Mesodermal cell (in vitro differentiated cells): ENCODE measurements around the gene MYD88.

ENCODE experiments used
- H3K27ac ChIP-seq: 2 replicates; pipeline ENCODE4 v1.7.0; 2013; ENCODE audit warnings: mild to moderate bottlenecking, low read depth, low read length, moderate library complexity; ENCODE audit not compliant: severe bottlenecking
- H3K36me3 ChIP-seq: 2 replicates; pipeline ENCODE4 v1.7.1; 2013; ENCODE audit warnings: mild to moderate bottlenecking, low read length, moderate library complexity; ENCODE audit not compliant: control insufficient read depth, insufficient read depth
- H3K4me1 ChIP-seq: one replicate; pipeline ENCODE4 v1.7.1; 2013; ENCODE audit warnings: mild to moderate bottlenecking, low read length; ENCODE audit not compliant: insufficient read depth, control insufficient read depth, poor library complexity, severe bottlenecking
- H3K4me3 ChIP-seq: 2 replicates; pipeline ENCODE4 v1.7.0; 2013; ENCODE audit warnings: low read length, control low read depth, mild to moderate bottlenecking; ENCODE audit not compliant: insufficient read depth, poor library complexity, severe bottlenecking; ENCODE audit errors: extremely low read depth
- H3K9me3 ChIP-seq: 2 replicates; pipeline ENCODE4 v1.7.1; 2013; ENCODE audit warnings: mild to moderate bottlenecking, low read length, moderate library complexity; ENCODE audit not compliant: control insufficient read depth
- WGBS, 2 experiments: methylation state at CpG; one replicate each; pipeline ENCODE4 v1.1.5; 2013; ENCODE audit warnings: missing lambda C conversion rate in 2 of 2; ENCODE audit not compliant: insufficient coverage in 2 of 2; 5-methylcytosine and 5-hydroxymethylcytosine counted together

The MYD88 gene

DNA sequence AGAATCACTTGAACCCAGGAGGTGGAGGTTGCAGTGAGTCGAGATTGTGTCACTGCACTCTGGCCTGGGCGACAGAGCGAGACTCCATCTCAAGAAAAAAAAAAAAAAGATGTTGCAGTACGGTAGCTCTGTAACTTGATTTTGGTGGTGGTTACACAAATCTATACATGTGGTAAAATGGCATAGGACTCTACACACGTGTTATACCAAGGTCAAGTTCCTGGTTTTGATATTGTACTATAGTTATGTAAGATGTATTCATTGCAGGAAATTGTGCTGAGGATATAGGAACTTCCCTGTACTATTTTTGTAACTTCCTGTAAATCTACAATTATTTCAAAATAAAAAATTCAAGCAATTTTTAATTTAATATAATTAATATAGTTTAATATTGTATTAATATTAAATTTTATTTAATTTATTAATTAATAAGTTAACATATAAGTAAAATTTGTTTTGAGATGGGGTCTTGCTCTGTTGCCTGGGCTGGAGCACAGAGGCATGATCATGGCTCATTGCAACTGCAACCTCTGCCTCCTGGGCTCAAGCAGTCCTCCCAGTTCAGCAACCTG lies 9.9 kb downstream of the MYD88 start:
- H3K9me3 ChIP-seq = peaks cover 3% of the 10 kb centered on the region
- H3K27ac ChIP-seq = no peak overlapping the region
- no peak overlapping the region for H3K4me3 ChIP-seq
- H3K36me3 ChIP-seq = no peaks in the 10 kb centered on the region
- WGBS, 2 experiments = 83 to 86% methylated on average over 4 to 5 of the region's 5 CpGs
- H3K4me1 ChIP-seq = no peaks in the 10 kb centered on the region

DNA sequence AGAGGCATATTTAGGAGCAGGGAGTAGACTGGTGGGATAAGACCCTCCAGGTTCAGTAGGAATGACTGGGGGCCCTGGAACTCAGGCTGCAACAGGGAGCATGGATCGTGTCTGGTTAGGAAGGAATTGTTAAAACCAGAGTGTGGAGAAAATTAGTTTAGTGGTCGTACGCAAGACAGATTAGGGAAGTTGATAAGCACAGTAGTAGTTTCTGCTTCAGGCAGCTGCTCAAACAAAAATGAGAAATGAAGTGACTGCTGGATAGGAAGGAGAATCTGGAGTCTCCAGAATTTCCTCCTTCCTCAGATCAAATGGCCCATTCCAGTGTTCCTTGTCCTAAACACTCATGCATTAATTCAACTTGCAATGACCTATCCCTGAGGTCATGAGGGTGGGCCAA lies 11.2 kb downstream of the MYD88 start:
- 86% methylated on average over 3 of the region's 3 CpGs; no CpG with 5 or more reads in 1 of the 2 experiments for WGBS, 2 experiments
- H3K4me1 ChIP-seq = no peaks in the 10 kb centered on the region
- peaks cover 3% of the 10 kb centered on the region for H3K9me3 ChIP-seq

DNA sequence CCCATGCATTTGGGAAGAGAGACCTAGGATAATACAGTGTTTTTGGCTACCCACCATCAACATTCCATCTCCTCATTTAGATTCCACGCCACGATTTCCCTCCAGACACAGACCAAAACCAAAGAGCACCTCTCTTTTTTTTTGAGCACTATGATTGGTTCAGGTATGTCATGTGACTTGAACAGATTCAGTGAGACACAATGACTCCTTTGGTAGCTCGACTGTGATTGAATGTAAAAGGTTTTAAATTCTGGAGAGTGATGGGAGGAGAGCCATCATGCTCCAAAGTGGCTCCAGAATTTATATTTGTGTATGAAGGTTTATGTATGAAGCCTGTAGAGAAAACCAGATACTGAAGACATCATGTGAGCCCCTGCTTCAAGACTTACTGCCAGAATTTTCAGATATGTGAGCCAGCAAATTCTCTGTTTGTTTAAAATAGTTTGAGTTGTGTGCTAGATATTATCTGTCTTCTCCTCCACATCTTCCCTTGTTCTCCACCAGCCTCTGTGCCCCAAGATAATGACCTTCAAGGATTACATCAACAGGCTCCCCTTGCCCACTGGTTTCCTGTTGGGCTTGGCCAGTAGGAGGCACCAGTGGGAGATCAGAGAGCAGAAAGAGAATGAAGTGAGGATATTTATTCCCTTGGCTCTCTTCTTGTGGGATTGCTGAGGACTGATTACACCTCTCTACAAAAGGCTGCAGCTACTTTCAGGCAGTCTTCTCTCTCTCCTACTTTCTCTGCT lies 12.5 kb downstream of the MYD88 start:
- H3K36me3 ChIP-seq = no peaks in the 10 kb centered on the region
- H3K4me1 ChIP-seq = no peaks in the 10 kb centered on the region
- no peak overlapping the region for H3K4me3 ChIP-seq
- H3K9me3 ChIP-seq = peaks cover 3% of the 10 kb centered on the region
- WGBS, 2 experiments = 50 to 78% methylated on average over 1 of the region's 3 CpGs
- H3K27ac ChIP-seq = no peak overlapping the region

More for the DNA sequence above, 11.2 kb downstream of the MYD88 start:
- Histone ChIP-seq H3K27ac (no peak overlapping the region), H3K36me3 (no peaks in the 10 kb centered on the region), H3K4me3 (no peak overlapping the region)

DNA sequence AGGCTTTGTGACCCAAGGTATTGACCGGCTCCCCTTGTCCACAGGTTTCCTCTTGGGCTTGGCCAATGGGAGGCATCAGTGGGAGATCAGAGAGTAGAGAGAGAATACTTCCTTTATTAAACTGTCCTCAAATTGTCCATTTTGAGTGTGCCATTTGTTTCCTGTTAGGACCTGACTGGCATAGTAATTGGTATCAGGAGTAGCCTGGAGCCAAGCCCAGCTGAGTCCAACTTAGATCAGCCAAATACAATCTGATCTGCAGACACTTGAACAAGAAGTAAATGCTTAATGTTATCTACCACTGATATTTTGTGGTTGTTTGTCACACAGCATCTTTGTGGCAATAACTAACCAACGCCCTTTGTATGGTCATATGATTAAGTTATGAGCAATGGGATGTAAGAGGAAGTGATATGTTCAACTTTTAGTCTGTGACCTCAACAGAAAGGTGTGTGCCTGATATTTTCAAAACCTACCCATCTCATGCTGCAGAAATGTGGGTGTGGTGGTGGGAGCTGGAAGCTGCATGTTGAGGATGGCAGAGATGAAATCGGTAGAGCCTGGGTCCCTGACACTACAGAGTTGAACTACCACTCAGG lies 13.3 kb downstream of the MYD88 start:
- Histone ChIP-seq H3K36me3 (no peaks in the 10 kb centered on the region), H3K4me1 (no peaks in the 10 kb centered on the region), H3K9me3 (no peaks in the 10 kb centered on the region), H3K27ac (no peak overlapping the region), H3K4me3 (no peak overlapping the region)
- WGBS, 2 experiments = 86 to 100% methylated on average over 2 of the region's 3 CpGs

DNA sequence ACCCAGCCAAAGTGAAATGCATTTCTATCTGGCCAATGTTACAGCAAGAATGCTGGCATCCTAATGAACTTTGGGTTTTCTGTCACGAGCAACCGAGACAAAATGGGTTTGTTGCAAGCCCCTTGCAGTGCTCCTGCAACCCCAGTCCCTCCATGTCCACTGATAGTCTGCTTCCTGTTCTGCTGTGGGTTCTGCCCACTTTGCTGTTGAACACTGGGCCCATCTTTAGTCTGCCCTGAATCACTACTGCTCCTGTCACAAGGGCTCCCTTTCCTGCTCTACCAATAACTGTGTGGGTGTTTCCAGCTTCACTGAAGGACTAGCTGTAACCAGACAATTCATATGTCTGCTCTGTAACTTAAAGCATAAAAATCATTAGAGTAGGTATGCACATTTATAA lies 14.1 kb downstream of the MYD88 start:
- Histone ChIP-seq H3K4me1 (no peaks in the 10 kb centered on the region), H3K4me3 (no peak overlapping the region), H3K9me3 (no peaks in the 10 kb centered on the region), H3K27ac (no peak overlapping the region), H3K36me3 (no peaks in the 10 kb centered on the region)
- 82 to 84% methylated on average over 2 of the region's 2 CpGs for WGBS, 2 experiments

DNA sequence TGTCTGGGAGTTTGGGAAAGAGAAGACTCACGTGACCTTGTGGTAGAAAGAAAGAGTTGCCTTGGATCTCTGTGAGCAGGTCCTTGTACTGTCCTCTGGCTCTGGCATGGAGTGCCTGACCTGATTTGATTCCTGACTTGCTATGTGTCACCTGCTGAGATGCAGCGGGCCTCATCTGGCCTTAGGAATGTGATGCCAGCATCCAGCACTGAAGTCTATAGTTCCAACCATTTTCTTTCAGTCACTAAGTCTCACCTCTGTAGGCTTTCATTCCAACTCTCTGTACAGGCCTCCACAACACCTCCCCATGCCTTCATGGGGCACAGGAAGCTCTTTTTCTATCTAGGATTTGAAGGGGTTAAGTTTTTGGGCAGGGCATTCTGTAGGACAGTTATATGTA lies 14.8 kb downstream of the MYD88 start:
- Histone ChIP-seq H3K36me3 (no peaks in the 10 kb centered on the region), H3K27ac (no peak overlapping the region), H3K4me3 (no peak overlapping the region), H3K4me1 (no peaks in the 10 kb centered on the region), H3K9me3 (no peaks in the 10 kb centered on the region)
- 80 to 100% methylated on average over 1 of the region's 2 CpGs for WGBS, 2 experiments

DNA sequence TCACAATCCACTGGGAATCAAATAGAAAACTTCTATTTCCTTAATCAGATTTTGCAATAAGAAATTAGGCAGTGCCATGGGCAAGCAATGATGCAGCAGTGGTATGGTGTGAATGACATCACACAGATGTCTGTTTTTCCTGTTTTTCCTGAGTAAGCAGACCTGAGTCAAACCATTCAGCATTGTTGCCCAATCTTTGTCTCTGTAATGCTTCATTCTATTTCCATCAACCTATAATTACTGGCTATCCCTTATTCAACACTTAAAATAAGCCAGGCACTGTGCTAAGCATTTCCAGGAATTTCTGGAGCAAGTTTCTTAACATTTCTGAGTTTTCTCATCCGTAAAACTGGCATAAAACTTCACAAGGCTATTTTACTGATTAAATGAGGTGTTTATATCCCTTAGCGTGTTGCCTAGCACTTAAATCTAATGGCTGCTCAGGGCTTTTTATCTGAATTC lies 15.6 kb downstream of the MYD88 start:
- H3K36me3 ChIP-seq = no peaks in the 10 kb centered on the region
- no peaks in the 10 kb centered on the region for H3K9me3 ChIP-seq
- H3K27ac ChIP-seq = no peak overlapping the region
- no peaks in the 10 kb centered on the region for H3K4me1 ChIP-seq
- WGBS, 2 experiments = 100% methylated on average over 1 to 2 of the region's 2 CpGs
- no peak overlapping the region for H3K4me3 ChIP-seq

DNA sequence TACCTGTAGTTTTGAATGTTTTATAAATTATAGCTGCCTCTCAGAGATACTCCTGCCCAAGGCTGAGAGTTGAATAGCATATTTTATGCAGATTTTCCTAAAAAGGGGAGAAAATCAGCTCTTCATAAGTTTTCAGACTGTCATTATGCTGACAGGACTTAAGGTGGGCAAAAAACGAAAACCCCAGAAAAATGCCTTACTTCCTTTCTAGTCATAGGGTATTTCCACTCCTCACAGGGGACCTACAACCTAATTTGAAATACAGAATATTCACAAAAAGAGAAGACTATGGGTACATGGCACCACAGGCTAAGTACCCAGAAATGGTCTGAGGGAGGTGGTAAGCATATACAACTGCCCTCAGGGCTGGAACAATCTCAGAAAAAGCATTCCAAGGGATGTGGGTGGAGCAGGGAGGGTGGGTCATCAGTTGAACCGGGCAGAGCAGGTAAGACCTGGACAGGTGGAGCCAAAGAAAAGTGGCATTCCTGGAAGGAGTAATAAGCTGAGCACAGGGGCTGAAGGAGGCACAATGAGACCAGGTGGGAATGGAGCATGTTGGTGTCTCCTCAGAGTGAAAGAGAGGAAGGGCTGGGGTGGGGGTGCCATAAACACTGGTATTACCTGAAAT lies 16.3 kb downstream of the MYD88 start:
- WGBS, 2 experiments = 58 to 64% methylated on average over 1 of the region's 2 CpGs
- Histone ChIP-seq H3K36me3 (no peaks in the 10 kb centered on the region), H3K4me1 (no peaks in the 10 kb centered on the region), H3K9me3 (no peaks in the 10 kb centered on the region), H3K4me3 (no peak overlapping the region), H3K27ac (no peak overlapping the region)

DNA sequence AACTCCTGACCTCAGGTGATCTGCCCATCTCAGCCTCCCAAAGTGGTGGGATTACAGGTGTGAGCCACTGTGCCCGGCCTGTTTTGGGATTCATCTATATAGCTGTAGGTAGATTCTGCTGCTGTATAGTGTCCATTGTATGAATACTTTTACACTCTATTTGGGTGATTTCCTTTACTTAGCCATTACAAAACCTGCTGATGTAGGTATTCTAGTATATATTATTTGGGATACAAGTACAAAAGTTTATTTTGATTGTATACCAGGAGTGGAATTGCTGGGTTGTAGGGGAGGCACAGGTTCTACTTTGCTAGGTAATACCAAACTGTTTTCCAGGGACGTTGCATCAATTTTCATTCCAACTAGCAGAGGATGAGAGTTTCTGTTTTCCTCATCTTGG lies 17.4 kb downstream of the MYD88 start:
- H3K4me1 ChIP-seq = no peaks in the 10 kb centered on the region
- H3K9me3 ChIP-seq = no peaks in the 10 kb centered on the region
- H3K4me3 ChIP-seq = no peak overlapping the region
- H3K36me3 ChIP-seq = no peaks in the 10 kb centered on the region
- 86 to 100% methylated on average over 1 of the region's 2 CpGs for WGBS, 2 experiments
- no peak overlapping the region for H3K27ac ChIP-seq

DNA sequence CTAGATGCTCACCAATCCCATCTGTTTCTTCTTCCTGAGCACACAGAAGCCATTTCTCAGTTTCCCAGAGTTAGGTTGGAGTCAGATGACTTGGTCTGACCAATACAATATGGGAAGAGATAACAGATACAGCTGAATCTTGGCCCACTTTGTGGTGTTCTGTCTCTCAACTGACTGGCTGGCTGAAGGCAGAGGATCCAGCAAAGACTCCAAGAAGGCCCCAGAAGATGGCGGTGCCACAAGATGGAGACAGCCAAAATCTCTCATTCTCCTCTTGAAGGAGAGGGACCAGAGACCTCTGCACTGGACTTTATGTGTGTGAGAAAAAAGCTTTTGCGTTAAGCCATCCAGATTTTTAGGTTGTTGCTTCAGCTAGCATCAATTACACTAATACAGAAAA lies 18.7 kb downstream of the MYD88 start:
- WGBS, 2 experiments = 83 to 100% methylated on average over 1 of the region's 2 CpGs
- Histone ChIP-seq H3K27ac (no peak overlapping the region), H3K4me3 (no peak overlapping the region), H3K4me1 (no peaks in the 10 kb centered on the region), H3K9me3 (no peaks in the 10 kb centered on the region), H3K36me3 (no peaks in the 10 kb centered on the region)
